Tibial nerve (tissue), 4 donors: Measurements from ENCODE around the gene MPI.

Experiments used
- CTCF ChIP-seq, 5 experiments: fragments of 200-600 bp in 3 of 5; fragments of 450-650 bp in 2 of 5; sonication (generic) in 3 of 5; IDR thresholded peaks; one replicate each; pipeline ENCODE4 v1.5.1; 2016 to 2019; ENCODE audit warnings: antibody characterized with exemption in 5 of 5, mild to moderate bottlenecking in 3 of 5, moderate library complexity in 2 of 5
- EP300 ChIP-seq, 2 donors: sonication (generic); formaldehyde crosslinking; IDR thresholded peaks; one replicate each; pipeline ENCODE4 v1.6.1; 2017; ENCODE audit warnings: antibody characterized with exemption in 2 of 2, mild to moderate bottlenecking in 1 of 2

GRCh38 chr15:74844319-74845207 is 45.3 kb upstream of the MPI start:
- TF ChIP-seq CTCF (IDR thresholded peaks at IDR 0.05), result no peak
- TF ChIP-seq EP300 (IDR thresholded peaks at IDR 0.05), result no peak
